GM19025 (cell line): Measurements from ENCODE around the gene SOX14.

Experiments used
- ATAC-seq: cut with Tn5 transposase; IDR thresholded peaks from one replicate; pipeline ENCODE4 v1.9.1; 2021; ENCODE audit warnings: mild to moderate bottlenecking, low read depth, moderate library complexity; ENCODE audit not compliant: unreplicated experiment

The SOX14 gene

GRCh38 chr3:137764001-137764433, at the start of gene SOX14:
TSS of gene SOX14 (plus strand) at chr3:137764315. CDS start at chr3:137764785, 470 bp downstream.
- ATAC-seq, result no peak

- no peak for ATAC-seq
Observed at GRCh38 chr3:137714551-137714950, 49.6 kb upstream of the SOX14 start.

- no peak for ATAC-seq
Observed at GRCh38 chr3:137724240-137724639, 39.9 kb upstream of the SOX14 start.

GRCh38 chr3:137737208-137737607, 26.9 kb upstream of the SOX14 start:
- no peak for ATAC-seq

GRCh38 chr3:137738710-137739109, 25.4 kb upstream of the SOX14 start:
- ATAC-seq, result no peak

- no peak for ATAC-seq
Observed at GRCh38 chr3:137743608-137744007, 20.5 kb upstream of the SOX14 start.

GRCh38 chr3:137746808-137747207, 17.3 kb upstream of the SOX14 start:
- ATAC-seq, result no peak

GRCh38 chr3:137759505-137759904, 4.6 kb upstream of the SOX14 start:
- ATAC-seq, result no peak

- ATAC-seq, result no peak
Observed at GRCh38 chr3:137760341-137761098, 3.6 kb upstream of the SOX14 start.

GRCh38 chr3:137761099-137761562, 3.0 kb upstream of the SOX14 start:
- no peak for ATAC-seq

GRCh38 chr3:137761563-137762503, 2.3 kb upstream of the SOX14 start:
- ATAC-seq, result no peak

GRCh38 chr3:137762674-137763593, 1.2 kb upstream of the SOX14 start:
- ATAC-seq, result no peak

GRCh38 chr3:137763594-137763938, 549 bp upstream of the SOX14 start:
- no peak for ATAC-seq

- no peak for ATAC-seq
Observed at GRCh38 chr3:137764563-137765309, 621 bp downstream of the SOX14 start.

GRCh38 chr3:137765310-137766033, 1.4 kb downstream of the SOX14 start:
- ATAC-seq, result no peak

GRCh38 chr3:137766041-137766875, 2.1 kb downstream of the SOX14 start:
- no peak for ATAC-seq

GRCh38 chr3:137766876-137767537, 2.9 kb downstream of the SOX14 start:
- ATAC-seq, result no peak
